ENCODE results near the gene RHOA. TPM values are rescaled to one million over a fixed set of nuclear protein-coding genes. Genes with fewer than 3 reads are reported as not detected.

RHOA gene
- total and polyA plus RNA-seq, 2 of the 13 experiments (the other 11 are each of a cell fraction or from before 2014, with no cell fraction given), result 131 to 177 TPM

DNA sequence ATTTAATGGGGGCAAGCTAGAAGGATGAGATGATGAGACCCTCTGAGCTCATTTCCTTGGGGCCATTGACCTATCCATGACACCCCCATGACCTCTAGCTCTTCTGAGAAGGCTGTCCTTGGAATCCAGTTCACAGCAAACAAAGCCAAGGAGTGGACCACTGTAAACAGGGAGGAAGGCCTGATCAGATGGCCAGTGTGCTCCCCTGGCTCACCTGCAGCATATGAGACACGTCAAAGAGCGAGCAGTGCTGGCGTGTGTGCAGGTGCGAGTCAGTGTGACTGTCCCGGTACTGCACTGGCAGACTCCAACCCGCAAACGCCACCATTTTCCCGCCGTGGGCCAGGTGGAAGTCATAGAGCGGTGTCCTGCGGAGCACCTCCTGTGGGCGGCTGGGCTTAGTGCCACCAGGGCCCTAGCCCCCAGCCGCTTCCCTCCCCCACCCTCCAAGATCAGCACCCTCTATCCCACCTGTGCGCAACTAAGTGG, 10.2 kb upstream of the RHOA start (continued):
- no peak; the same call in 1 of the 2 replicates for TF ChIP-seq SNAI1 (CRISPR knock-in tag; IDR thresholded peaks at IDR 0.05; ENCODE audit: borderline replicate concordance)
- no peak for TF ChIP-seq ELF1 (CRISPR knock-in tag; IDR thresholded peaks at IDR 0.05)
- no peak for TF ChIP-seq FOXJ3 (CRISPR knock-in tag; IDR thresholded peaks at IDR 0.05; ENCODE audit: borderline replicate concordance)
- TF ChIP-seq NKX3-1 (CRISPR knock-in tag; IDR thresholded peaks at IDR 0.05), result no peak
- TF ChIP-seq BCL6 (CRISPR knock-in tag; IDR thresholded peaks at IDR 0.05), result no peak
- peak; percentile 78 for TF ChIP-seq YY1 (IDR thresholded peaks at IDR 0.05; ENCODE audit: insufficient read depth, insufficient replicate concordance, low read depth, low read length)
- TF ChIP-seq ZNF496 (CRISPR knock-in tag; IDR thresholded peaks at IDR 0.05; ENCODE audit: insufficient replicate concordance), result no peak
- no peak for TF ChIP-seq DZIP1 (CRISPR knock-in tag; IDR thresholded peaks at IDR 0.05)
- no peak for TF ChIP-seq JUND (CRISPR knock-in tag; IDR thresholded peaks at IDR 0.05)
- TF ChIP-seq ISL2 (CRISPR knock-in tag; IDR thresholded peaks at IDR 0.05), result no peak
- TF ChIP-seq ZNF605 (CRISPR knock-in tag; IDR thresholded peaks at IDR 0.05), result no peak
- TF ChIP-seq KDM3A (CRISPR knock-in tag; IDR thresholded peaks at IDR 0.05; ENCODE audit: low read depth), result no peak
- no peak; the same call in 1 of the 2 replicates for TF ChIP-seq KDM5B (CRISPR knock-in tag; IDR thresholded peaks at IDR 0.05; ENCODE audit: borderline replicate concordance)
- TF ChIP-seq ZNF615 (CRISPR knock-in tag; IDR thresholded peaks at IDR 0.05; ENCODE audit: borderline replicate concordance), result no peak
- TF ChIP-seq ZNF569 (CRISPR knock-in tag; IDR thresholded peaks at IDR 0.05; ENCODE audit: borderline replicate concordance), result no peak
- no peak for TF ChIP-seq ZNF563 (CRISPR knock-in tag; IDR thresholded peaks at IDR 0.05)
- TF ChIP-seq, protein P1, sequence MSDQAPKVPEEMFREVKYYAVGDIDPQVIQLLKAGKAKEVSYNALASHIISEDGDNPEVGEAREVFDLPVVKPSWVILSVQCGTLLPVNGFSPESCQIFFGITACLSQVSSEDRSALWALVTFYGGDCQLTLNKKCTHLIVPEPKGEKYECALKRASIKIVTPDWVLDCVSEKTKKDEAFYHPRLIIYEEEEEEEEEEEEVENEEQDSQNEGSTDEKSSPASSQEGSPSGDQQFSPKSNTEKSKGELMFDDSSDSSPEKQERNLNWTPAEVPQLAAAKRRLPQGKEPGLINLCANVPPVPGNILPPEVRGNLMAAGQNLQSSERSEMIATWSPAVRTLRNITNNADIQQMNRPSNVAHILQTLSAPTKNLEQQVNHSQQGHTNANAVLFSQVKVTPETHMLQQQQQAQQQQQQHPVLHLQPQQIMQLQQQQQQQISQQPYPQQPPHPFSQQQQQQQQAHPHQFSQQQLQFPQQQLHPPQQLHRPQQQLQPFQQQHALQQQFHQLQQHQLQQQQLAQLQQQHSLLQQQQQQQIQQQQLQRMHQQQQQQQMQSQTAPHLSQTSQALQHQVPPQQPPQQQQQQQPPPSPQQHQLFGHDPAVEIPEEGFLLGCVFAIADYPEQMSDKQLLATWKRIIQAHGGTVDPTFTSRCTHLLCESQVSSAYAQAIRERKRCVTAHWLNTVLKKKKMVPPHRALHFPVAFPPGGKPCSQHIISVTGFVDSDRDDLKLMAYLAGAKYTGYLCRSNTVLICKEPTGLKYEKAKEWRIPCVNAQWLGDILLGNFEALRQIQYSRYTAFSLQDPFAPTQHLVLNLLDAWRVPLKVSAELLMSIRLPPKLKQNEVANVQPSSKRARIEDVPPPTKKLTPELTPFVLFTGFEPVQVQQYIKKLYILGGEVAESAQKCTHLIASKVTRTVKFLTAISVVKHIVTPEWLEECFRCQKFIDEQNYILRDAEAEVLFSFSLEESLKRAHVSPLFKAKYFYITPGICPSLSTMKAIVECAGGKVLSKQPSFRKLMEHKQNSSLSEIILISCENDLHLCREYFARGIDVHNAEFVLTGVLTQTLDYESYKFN (CRISPR knock-in tag; conservative IDR thresholded peaks at IDR 0.05), result no peak
- TF ChIP-seq, protein P2, sequence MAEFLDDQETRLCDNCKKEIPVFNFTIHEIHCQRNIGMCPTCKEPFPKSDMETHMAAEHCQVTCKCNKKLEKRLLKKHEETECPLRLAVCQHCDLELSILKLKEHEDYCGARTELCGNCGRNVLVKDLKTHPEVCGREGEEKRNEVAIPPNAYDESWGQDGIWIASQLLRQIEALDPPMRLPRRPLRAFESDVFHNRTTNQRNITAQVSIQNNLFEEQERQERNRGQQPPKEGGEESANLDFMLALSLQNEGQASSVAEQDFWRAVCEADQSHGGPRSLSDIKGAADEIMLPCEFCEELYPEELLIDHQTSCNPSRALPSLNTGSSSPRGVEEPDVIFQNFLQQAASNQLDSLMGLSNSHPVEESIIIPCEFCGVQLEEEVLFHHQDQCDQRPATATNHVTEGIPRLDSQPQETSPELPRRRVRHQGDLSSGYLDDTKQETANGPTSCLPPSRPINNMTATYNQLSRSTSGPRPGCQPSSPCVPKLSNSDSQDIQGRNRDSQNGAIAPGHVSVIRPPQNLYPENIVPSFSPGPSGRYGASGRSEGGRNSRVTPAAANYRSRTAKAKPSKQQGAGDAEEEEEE (CRISPR knock-in tag; IDR thresholded peaks at IDR 0.05; ENCODE audit: borderline replicate concordance), result no peak
- TF ChIP-seq GABPA (IDR thresholded peaks at IDR 0.05; ENCODE audit: low read depth, low read length), result no peak
- no peak for TF ChIP-seq GABPA (CRISPR knock-in tag; IDR thresholded peaks at IDR 0.05; ENCODE audit: low read depth)
- no peak for TF ChIP-seq ATAD3A (CRISPR knock-in tag; IDR thresholded peaks at IDR 0.05)
- peak; percentile 19 for TF ChIP-seq TEAD3 (CRISPR knock-in tag; optimal IDR thresholded peaks at IDR 0.05; ENCODE audit: borderline replicate concordance)
- TF ChIP-seq SNAPC2 (CRISPR knock-in tag; IDR thresholded peaks at IDR 0.05), result no peak
- TF ChIP-seq ELF4 (CRISPR knock-in tag; IDR thresholded peaks at IDR 0.05; ENCODE audit: borderline replicate concordance), result no peak
